GM12891 (cell line): Measurements from ENCODE around the gene KY.

Source experiments
- POLR2A ChIP-seq: IDR thresholded peaks from 2 replicates; pipeline ENCODE4 v1.6.1; 2011; ENCODE audit warnings: low read depth, low read length, control low read depth
- POLR2AphosphoS5 ChIP-seq: IDR thresholded peaks from 2 replicates; pipeline ENCODE4 v1.6.1; 2011; ENCODE audit warnings: low read depth, low read length, control low read depth
- POU2F2 ChIP-seq: IDR thresholded peaks from 2 replicates; pipeline ENCODE4 v1.6.1; 2011; ENCODE audit warnings: low read depth, mild to moderate bottlenecking, control low read depth, low read length, moderate library complexity

- TF ChIP-seq POLR2A (no peak), POLR2AphosphoS5 (no peak), POU2F2 (no peak)
Observed at GRCh38 chr3:134687642-134688041, 36.8 kb upstream of the KY start.
